Endodermal cell (in vitro differentiated cells): ENCODE results near the gene PLA2G4A. TPM values are rescaled to one million over a fixed set of nuclear protein-coding genes. Genes with fewer than 3 reads are reported as not detected.

Experiments used
- DNase-seq: peaks from one replicate; pipeline ENCODE4 v3.0.0-alpha.2; 2017
- H3K27ac ChIP-seq: 2 replicates; pipeline ENCODE4 v1.5.1; 2013; ENCODE audit warnings: mild to moderate bottlenecking, low read depth, low read length, moderate library complexity
- H3K27me3 ChIP-seq: 2 replicates; pipeline ENCODE4 v1.6.1; 2013; ENCODE audit warnings: mild to moderate bottlenecking, low read length, moderate library complexity; ENCODE audit not compliant: insufficient read depth, control insufficient read depth, poor library complexity, severe bottlenecking
- H3K36me3 ChIP-seq: 2 replicates; pipeline ENCODE4 v1.7.0; 2013; ENCODE audit warnings: mild to moderate bottlenecking, low read length, moderate library complexity; ENCODE audit not compliant: control insufficient read depth, insufficient read depth
- H3K4me1 ChIP-seq: one replicate; pipeline ENCODE4 v1.7.0; 2013; ENCODE audit warnings: low read length; ENCODE audit not compliant: control insufficient read depth, insufficient read depth
- H3K4me3 ChIP-seq: 2 replicates; pipeline ENCODE4 v1.5.1; 2013; ENCODE audit warnings: mild to moderate bottlenecking, low read length, moderate library complexity
- H3K9ac ChIP-seq: 2 replicates; pipeline ENCODE4 v1.6.1; 2013; ENCODE audit warnings: mild to moderate bottlenecking, low read length, moderate library complexity; ENCODE audit not compliant: poor library complexity, severe bottlenecking; ENCODE audit errors: extremely low read depth
- H3K9me3 ChIP-seq: 2 replicates; pipeline ENCODE4 v1.6.1; 2013; ENCODE audit warnings: mild to moderate bottlenecking, low read length, moderate library complexity; ENCODE audit not compliant: control insufficient read depth
- H3K27ac Mint-ChIP-seq: 2 replicates; pipeline ENCODE4 v1.8.0; 2020; ENCODE audit warnings: mixed read lengths
- H3K27me3 Mint-ChIP-seq: 2 replicates; pipeline ENCODE4 v1.8.0; 2021; ENCODE audit warnings: mild to moderate bottlenecking, mixed read lengths; ENCODE audit not compliant: insufficient read depth
- H3K36me3 Mint-ChIP-seq: 2 replicates; pipeline ENCODE4 v1.8.0; 2020; ENCODE audit warnings: low read depth, mixed read lengths
- H3K4me1 Mint-ChIP-seq: 2 replicates; pipeline ENCODE4 v1.8.0; 2020; ENCODE audit warnings: mixed read lengths
- H3K4me3 Mint-ChIP-seq: 2 replicates; pipeline ENCODE4 v1.8.0; 2020; ENCODE audit warnings: mild to moderate bottlenecking, moderate library complexity, mixed read lengths
- H3K9me3 Mint-ChIP-seq: 2 replicates; pipeline ENCODE4 v1.8.0; 2020; ENCODE audit warnings: mild to moderate bottlenecking, mixed read lengths
- CTCF ChIP-seq: fragments of 200-600 bp; sonication (generic); conservative IDR thresholded peaks from 2 replicates; pipeline ENCODE4 v1.5.0; 2021; ENCODE audit warnings: antibody characterized with exemption, mild to moderate bottlenecking
- WGBS, 2 experiments: methylation state at CpG; one replicate each; pipeline versions ENCODE4 v1.1.5 to v1.1.7; 2013; ENCODE audit warnings: missing lambda C conversion rate in 2 of 2, mixed read lengths in 1 of 2; ENCODE audit not compliant: insufficient coverage in 1 of 2, insufficient read length in 1 of 2; 5-methylcytosine and 5-hydroxymethylcytosine counted together
- total RNA-seq, 2 donors: library from RNA; stranded (reverse); fragmentation: NEBNext Ultra II Directional in 1 of 2; extraction: Animal tissue kit (Norgen Biotek cat#: 25700) in 1 of 2; gene quantifications; 2 replicates in 1 of 2; 3 replicates in 1 of 2; pipeline ENCODE4 v1.2.1, GENCODE V29; 2021

The PLA2G4A gene
- total RNA-seq, 2 donors from 2014 or later, result 0.35 to 1.2 TPM

- Histone ChIP-seq H3K9me3 (no peaks in the 10 kb centered on the region), H3K27ac (peak overlapping the region; percentile 47), H3K4me3 (no peak overlapping the region), H3K36me3 (no peaks in the 10 kb centered on the region), H3K4me1 (peaks cover 18% of the 10 kb centered on the region), H3K9ac (no peak overlapping the region), H3K27me3 (peaks cover 16% of the 10 kb centered on the region)
- 92% methylated on average over 1 of the region's 1 CpG; no CpG with 5 or more reads in 1 of the 2 experiments for WGBS, 2 experiments
- H3K4me1 Mint-ChIP-seq, result peaks cover 30% of the 10 kb centered on the region
- no peak for TF ChIP-seq CTCF
- no peak for DNase-seq
- peaks cover 32% of the 10 kb centered on the region for H3K27me3 Mint-ChIP-seq
- H3K4me3 Mint-ChIP-seq, result no peak overlapping the region
- H3K27ac Mint-ChIP-seq, result no peak overlapping the region
- H3K36me3 Mint-ChIP-seq, result no peaks in the 10 kb centered on the region
- H3K9me3 Mint-ChIP-seq, result no peaks in the 10 kb centered on the region
These were observed 43.0 kb downstream of the PLA2G4A start for GRCh38 chr1:186871784-186872183.

DNA sequence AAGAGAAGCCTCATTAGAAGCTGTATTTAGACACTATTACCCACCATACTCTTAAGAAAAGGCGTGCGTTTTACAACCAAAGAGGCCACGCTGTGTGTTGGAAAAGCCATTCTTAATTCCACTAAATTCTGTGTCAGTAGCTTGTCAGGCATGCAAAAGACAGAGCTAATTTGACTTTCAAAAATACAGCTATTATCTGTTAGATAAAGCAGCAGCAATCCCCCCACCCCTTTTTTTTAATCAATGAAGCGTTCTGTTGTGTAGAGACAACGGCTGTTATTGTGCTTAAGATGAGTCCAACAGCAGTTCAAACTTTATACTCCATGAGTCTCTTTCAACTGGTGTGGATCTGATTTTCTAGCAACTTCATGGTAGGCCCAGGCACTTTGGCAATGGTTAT, 43.5 kb downstream of the PLA2G4A start:
- Histone ChIP-seq H3K27me3 (peaks cover 16% of the 10 kb centered on the region), H3K9me3 (no peaks in the 10 kb centered on the region), H3K9ac (no peak overlapping the region), H3K4me3 (no peak overlapping the region), H3K36me3 (no peaks in the 10 kb centered on the region), H3K27ac (peak overlapping the region; percentile 16), H3K4me1 (peaks cover 18% of the 10 kb centered on the region)
- no peak for TF ChIP-seq CTCF
- H3K36me3 Mint-ChIP-seq, result no peaks in the 10 kb centered on the region
- DNase-seq, result no peak
- no peaks in the 10 kb centered on the region for H3K9me3 Mint-ChIP-seq
- no peak overlapping the region for H3K4me3 Mint-ChIP-seq
- H3K4me1 Mint-ChIP-seq, result peaks cover 34% of the 10 kb centered on the region
- 91 to 96% methylated on average over 5 of the region's 5 CpGs for WGBS, 2 experiments
- no peak overlapping the region for H3K27ac Mint-ChIP-seq
- H3K27me3 Mint-ChIP-seq, result peaks cover 32% of the 10 kb centered on the region

GRCh38 chr1:186873687-186874086, 44.9 kb downstream of the PLA2G4A start:
- TF ChIP-seq CTCF, result no peak
- WGBS, 2 experiments, result 100% methylated on average over 1 of the region's 1 CpG; no CpG with 5 or more reads in 1 of the 2 experiments
- Histone ChIP-seq H3K9me3 (no peaks in the 10 kb centered on the region), H3K36me3 (no peaks in the 10 kb centered on the region), H3K4me3 (no peak overlapping the region), H3K27me3 (peaks cover 16% of the 10 kb centered on the region), H3K9ac (no peak overlapping the region), H3K27ac (no peak overlapping the region), H3K4me1 (peaks cover 18% of the 10 kb centered on the region)
- Mint-ChIP-seq H3K36me3 (no peaks in the 10 kb centered on the region), H3K9me3 (no peaks in the 10 kb centered on the region), H3K4me1 (peaks cover 34% of the 10 kb centered on the region), H3K4me3 (no peak overlapping the region), H3K27me3 (peaks cover 36% of the 10 kb centered on the region), H3K27ac (no peak overlapping the region)
- DNase-seq, result no peak
